GM12878 (cell line): ENCODE data around the gene CXCL1. TPM values are rescaled to one million over a fixed set of nuclear protein-coding genes. Genes with fewer than 3 reads are reported as not detected.

Source experiments
- ATAC-seq: fragments of 200-7000 bp; cut with Tn5 transposase; 3 replicates; pipeline ENCODE4 v1.9.1; 2020; ENCODE audit warnings: mild to moderate bottlenecking, moderate library complexity
- BruUV-seq: library from RNA; stranded (reverse); fragments of 400-500 nt; replicated peaks from 2 replicates; lab custom pipeline; 2021; lab: Mats Ljungman, UMichigan
- CTCF ChIA-PET: fragments of 300-600 bp; sonication (Branson Sonifier 250); formaldehyde crosslinking; extraction: SDS; loops from one replicate; lab custom pipeline; 2021; ENCODE audit warnings: inconsistent platforms; lab: Yijun Ruan, JAX
- POLR2A ChIA-PET: fragments of 350-600 bp; formaldehyde crosslinking; extraction: SDS; loops from one replicate; lab custom pipeline; 2021; ENCODE audit warnings: inconsistent platforms; lab: Charles Lee
- RAD21 ChIA-PET: fragments of 300-600 bp; sonication (Branson Sonifier 250); formaldehyde crosslinking; loops from one replicate; lab custom pipeline; 2023; ENCODE audit warnings: antibody characterized with exemption; ENCODE audit not compliant: unreplicated experiment; lab: Charles Lee
- SMC1A ChIA-PET: fragments of 300-600 bp; sonication (Branson Sonifier 250); formaldehyde crosslinking; loops from one replicate; lab custom pipeline; 2023; ENCODE audit not compliant: unreplicated experiment, uncharacterized antibody; lab: Charles Lee
- DNase-seq: peaks from one replicate; pipeline ENCODE4 v3.0.0-alpha.2; 2011; ENCODE audit warnings: low read depth, low spot score
- FAIRE-seq: peaks from 3 replicates; lab custom pipeline; 2011; peaks lifted over from hg19 to GRCh38; lab: Jason Lieb, UNC
- H2AFZ ChIP-seq: 2 replicates; pipeline ENCODE4 v1.6.0; 2011; ENCODE audit warnings: low read depth, low read length, control low read depth; ENCODE audit not compliant: control insufficient read depth
- H3K27ac ChIP-seq: 2 replicates; pipeline ENCODE4 v1.5.1; 2011; ENCODE audit warnings: control low read depth; ENCODE audit not compliant: control insufficient read depth, insufficient read depth
- H3K27me3 ChIP-seq, 2 experiments: replicated peaks in 1 of 2; 2 replicates each; pipeline versions ENCODE4 v1.6.0 to v1.6.1; 2011; ENCODE audit warnings: low read length in 1 of 2; ENCODE audit not compliant: control insufficient read depth in 2 of 2, insufficient read depth in 2 of 2
- H3K36me3 ChIP-seq, 2 experiments: 2 replicates each; pipeline ENCODE4 v1.5.1; 2011; ENCODE audit warnings: low read length in 1 of 2; ENCODE audit not compliant: control insufficient read depth in 2 of 2, insufficient read depth in 2 of 2
- H3K4me1 ChIP-seq: 2 replicates; pipeline ENCODE4 v1.6.1; 2011; ENCODE audit warnings: mild to moderate bottlenecking, low read length, moderate library complexity, mixed read lengths; ENCODE audit not compliant: control insufficient read depth, insufficient read depth
- H3K4me2 ChIP-seq: 2 replicates; pipeline ENCODE4 v1.6.0; 2011; ENCODE audit warnings: control low read depth; ENCODE audit not compliant: control insufficient read depth, insufficient read depth
- H3K4me3 ChIP-seq: fragments of 200-600 bp; sonication (generic); 2 replicates; pipeline ENCODE4 v1.5.1; 2016
- H3K79me2 ChIP-seq: 2 replicates; pipeline ENCODE4 v1.6.0; 2011; ENCODE audit warnings: low read length; ENCODE audit not compliant: control insufficient read depth, insufficient read depth
- H3K9ac ChIP-seq: 2 replicates; pipeline ENCODE4 v1.8.0; 2011; ENCODE audit warnings: low read length, control low read depth, mixed read lengths; ENCODE audit not compliant: control insufficient read depth, insufficient read depth
- H3K9me3 ChIP-seq: replicated peaks from 3 replicates; pipeline ENCODE4 v1.5.1; 2011; ENCODE audit warnings: mild to moderate bottlenecking, low read length; ENCODE audit not compliant: control insufficient read depth, insufficient read depth
- H4K20me1 ChIP-seq: 2 replicates; pipeline ENCODE4 v1.6.0; 2011; ENCODE audit not compliant: control insufficient read depth, insufficient read depth
- PAX5 ChIP-seq: IDR thresholded peaks from 2 replicates; pipeline ENCODE4 v1.6.1; 2011; ENCODE audit warnings: low read depth, low read length, borderline replicate concordance
- POLR2AphosphoS2 ChIP-seq: IDR thresholded peaks from 2 replicates; pipeline ENCODE4 v1.6.1; 2011; ENCODE audit warnings: low read depth, mild to moderate bottlenecking, low read length, improper control_type of control experiment, moderate library complexity
- SUZ12 ChIP-seq: fragments of 200-600 bp; sonication (generic); IDR thresholded peaks from one replicate; pipeline ENCODE4 v1.6.1; 2018; ENCODE audit warnings: antibody characterized with exemption, mild to moderate bottlenecking; ENCODE audit not compliant: unreplicated experiment
- ZBTB33 ChIP-seq: fragments of 450-650 bp; IDR thresholded peaks from 2 replicates; pipeline ENCODE4 v1.6.1; 2017; ENCODE audit warnings: mild to moderate bottlenecking
- ZNF592 ChIP-seq: fragments of 450-650 bp; IDR thresholded peaks from 2 replicates; pipeline ENCODE4 v1.6.1; 2017; ENCODE audit warnings: mild to moderate bottlenecking, moderate library complexity
- ZZZ3 ChIP-seq: IDR thresholded peaks from 2 replicates; pipeline ENCODE4 v1.6.1; 2011; ENCODE audit warnings: low read depth; ENCODE audit not compliant: control insufficient read depth, insufficient read length
- WGBS: methylation state at CpG from one replicate; pipeline ENCODE4 v1.1.6; 2016; ENCODE audit warnings: low lambda C conversion rate; ENCODE audit not compliant: insufficient replicate concordance, insufficient coverage; ENCODE audit errors: missing lambda C conversion rate; 5-methylcytosine and 5-hydroxymethylcytosine counted together
- in situ Hi-C: fragments of 300-500 bp; cut with MboI; formaldehyde crosslinking; loops from 9 replicates; pipeline ENCODE4 v1.14.3; 2018; ENCODE audit warnings: mixed read lengths
- intact Hi-C: fragments of 100-400 bp; cut with micrococcal nuclease; formaldehyde crosslinking; loops from one replicate; pipeline ENCODE4 v1.14.2; 2022; ENCODE audit not compliant: unreplicated experiment
- polyA plus RNA-seq, 11 experiments: library from polyadenylated mRNA; depleted of rRNA in 4 of 11; unstranded in 6 of 11; stranded (reverse) in 5 of 11; fragments of >200 nt; fragmentation: Nextera tagmentation in 4 of 11; fragmentation: Illumina TruSeq in 1 of 11; extraction: Ambion mirVana in 4 of 11; extraction: Trizol in 1 of 11; gene quantifications; 1 replicate in 1 of 11; 2 replicates in 10 of 11; pipeline versions ENCODE4 v1.2.1 to v1.2.3, GENCODE V29; 2011 to 2016; ENCODE audit warnings: inconsistent platforms in 2 of 11, missing spikeins in 2 of 11, low read depth in 1 of 11
- total RNA-seq, 4 experiments: library from RNA; depleted of rRNA in 3 of 4; stranded (reverse); fragments of >200 nt in 3 of 4; fragmentation: Illumina TruSeq in 1 of 4; extraction: Trizol in 1 of 4; gene quantifications; 2 replicates each; pipeline versions ENCODE4 v1.2.1 to v1.2.3, GENCODE V29; 2013 to 2021

CXCL1 gene
- total and polyA plus RNA-seq, 10 of the 15 experiments (the other 5 are each of a cell fraction or from before 2014, with no cell fraction given): not detected

- TF ChIP-seq POLR2AphosphoS2: no peak
- no peak for TF ChIP-seq SUZ12
These were observed 2.5 kb downstream of the CXCL1 start (continued) for GRCh38 chr4:73871511-73872310.

GRCh38 chr4:73872316-73873108 is 3.3 kb downstream of the CXCL1 start:
- TF ChIP-seq ZZZ3 (no peak), PAX5 (no peak), ZNF592 (no peak), ZBTB33 (no peak)
- ChIA-PET CTCF (no interaction called here), SMC1A (no interaction called here), RAD21 (no interaction called here), POLR2A (no interaction called here)
- 0% methylated on average over 2 of the region's 2 CpGs for WGBS
- no peaks in the 10 kb centered on the region for H3K9me3 ChIP-seq
- no peak for ATAC-seq
- no TSS peak for BruUV-seq
- no peaks in the 10 kb centered on the region for H4K20me1 ChIP-seq
- H3K4me1 ChIP-seq: no peaks in the 10 kb centered on the region
- H3K36me3 ChIP-seq: no peaks in the 10 kb centered on the region
- no peak for DNase-seq
- no peak overlapping the region for H3K27ac ChIP-seq
- no peak overlapping the region for H2AFZ ChIP-seq
- H3K27me3 ChIP-seq: peaks cover 2% of the 10 kb centered on the region in 2 experiments; a peak in 2 of 4 replicates
- no peak overlapping the region for H3K4me2 ChIP-seq
- no peak overlapping the region for H3K4me3 ChIP-seq
- FAIRE-seq: no peak
- no peaks in the 10 kb centered on the region for H3K79me2 ChIP-seq
- intact Hi-C loops: no loop called here
- in situ Hi-C loops: no loop called here
- H3K9ac ChIP-seq: no peak overlapping the region
